Measurements from ENCODE around the gene SYTL4.

GRCh38 chrX:100687546-100687945 is 44.4 kb downstream of the SYTL4 start:
- no peak for TF ChIP-seq CTCF (IDR thresholded peaks at IDR 0.05)
- TF ChIP-seq POLR2AphosphoS5 (IDR thresholded peaks at IDR 0.05): no peak
